SU-DHL-6 (cell line): ENCODE results near the gene CEP104.

Experiments
- H2AFZ ChIP-seq: fragments of 200-600 bp; sonication (generic); 2 replicates; pipeline ENCODE4 v1.6.1; 2014; ENCODE audit warnings: low read depth, mild to moderate bottlenecking, moderate library complexity, mixed read lengths, antibody characterized with exemption, low read length; ENCODE audit not compliant: severe bottlenecking
- H3F3A ChIP-seq: fragments of 200-600 bp; shearing (Covaris generic); 2 replicates; pipeline ENCODE4 v1.6.0; 2016; ENCODE audit warnings: antibody characterized with exemption, mild to moderate bottlenecking; ENCODE audit not compliant: insufficient read depth
- H3K27ac ChIP-seq: fragments of 200-600 bp; sonication (generic); 2 replicates; pipeline ENCODE4 v1.5.1; 2016; ENCODE audit warnings: low read depth, mild to moderate bottlenecking, low read length, moderate library complexity, mixed read lengths
- H3K27me3 ChIP-seq: fragments of 200-600 bp; sonication (generic), shearing (Covaris generic); 2 replicates; pipeline ENCODE4 v1.6.0; 2014; ENCODE audit warnings: mild to moderate bottlenecking, low read length
- H3K36me3 ChIP-seq: fragments of 200-600 bp; sonication (generic); 2 replicates; pipeline ENCODE4 v1.6.1; 2014; ENCODE audit warnings: mild to moderate bottlenecking, low read length, mixed read lengths
- H3K4me2 ChIP-seq: fragments of 300-600, 200-600 bp; shearing (Covaris generic), sonication (generic); 2 replicates; pipeline ENCODE4 v1.6.0; 2014; ENCODE audit warnings: low read length, low read depth, mild to moderate bottlenecking; ENCODE audit not compliant: poor library complexity, severe bottlenecking
- H3K4me3 ChIP-seq: fragments of 200-600 bp; sonication (generic); 2 replicates; pipeline ENCODE4 v1.5.1; 2014; ENCODE audit warnings: antibody characterized with exemption, low read length, mild to moderate bottlenecking, mixed read lengths; ENCODE audit not compliant: insufficient read depth, poor library complexity, severe bottlenecking
- H3K79me2 ChIP-seq: fragments of 200-600 bp; sonication (generic); 2 replicates; pipeline ENCODE4 v1.6.1; 2014; ENCODE audit warnings: mild to moderate bottlenecking, low read length, moderate library complexity; ENCODE audit not compliant: insufficient read depth
- H3K9ac ChIP-seq: fragments of 200-600 bp; sonication (generic); 2 replicates; pipeline ENCODE4 v1.7.0; 2014; ENCODE audit warnings: mild to moderate bottlenecking, low read length
- H3K9me2 ChIP-seq: fragments of 200-600 bp; sonication (generic); replicated peaks from 2 replicates; pipeline ENCODE4 v1.6.1; 2014; ENCODE audit warnings: low read length; ENCODE audit not compliant: insufficient read depth
- H3K9me3 ChIP-seq: fragments of 200-600 bp; sonication (generic); 2 replicates; pipeline ENCODE4 v1.6.1; 2014; ENCODE audit warnings: low read length, mixed read lengths; ENCODE audit not compliant: insufficient read depth
- H4K20me1 ChIP-seq: fragments of 200-600 bp; sonication (generic); 2 replicates; pipeline ENCODE4 v1.6.1; 2014; ENCODE audit warnings: low read depth, mild to moderate bottlenecking, antibody characterized with exemption, low read length, moderate library complexity, mixed read lengths
- CTCF ChIP-seq: fragments of 200-600 bp; sonication (generic); IDR thresholded peaks from one replicate; pipeline ENCODE4 v1.5.1; 2017; ENCODE audit warnings: antibody characterized with exemption, mild to moderate bottlenecking, low read length, moderate library complexity; ENCODE audit not compliant: insufficient read depth, poor library complexity, severe bottlenecking
- EZH2phosphoT487 ChIP-seq: fragments of 200-600 bp; sonication (generic), shearing (Covaris generic); conservative IDR thresholded peaks from 2 replicates; pipeline ENCODE4 v1.6.1; 2018; ENCODE audit warnings: mild to moderate bottlenecking, antibody characterized with exemption, low read length, moderate library complexity, mixed read lengths

CEP104 gene

GRCh38 chr1:3852711-3853485 lies 4.1 kb downstream of the CEP104 start:
- Histone ChIP-seq H3K4me3 (no peak overlapping the region), H3K4me2 (no peak overlapping the region), H3K27ac (no peak overlapping the region), H3K27me3 (no peaks in the 10 kb centered on the region), H3K9me3 (no peaks in the 10 kb centered on the region), H3F3A (no peaks in the 10 kb centered on the region; the same call in 1 of the 2 replicates), H2AFZ (no peak overlapping the region), H3K9ac (no peak overlapping the region), H3K9me2 (no peaks in the 10 kb centered on the region), H3K36me3 (no peaks in the 10 kb centered on the region), H3K79me2 (peaks cover 10% of the 10 kb centered on the region; the same call in 1 of the 2 replicates), H4K20me1 (no peaks in the 10 kb centered on the region)
- TF ChIP-seq CTCF: no peak
- TF ChIP-seq EZH2phosphoT487: no peak

GRCh38 chr1:3852091-3852490 lies 4.9 kb downstream of the CEP104 start:
- Histone ChIP-seq H3K9ac (no peak overlapping the region), H4K20me1 (no peaks in the 10 kb centered on the region), H3K4me3 (no peak overlapping the region), H3K9me3 (no peaks in the 10 kb centered on the region), H3K9me2 (no peaks in the 10 kb centered on the region), H3K27ac (no peak overlapping the region), H3K27me3 (no peaks in the 10 kb centered on the region), H2AFZ (no peak overlapping the region), H3K79me2 (peaks cover 9% of the 10 kb centered on the region; the same call in 1 of the 2 replicates), H3K4me2 (no peak overlapping the region), H3K36me3 (no peaks in the 10 kb centered on the region), H3F3A (no peaks in the 10 kb centered on the region; the same call in 1 of the 2 replicates)
- TF ChIP-seq EZH2phosphoT487: no peak
- no peak for TF ChIP-seq CTCF

GRCh38 chr1:3851292-3851691 lies 5.7 kb downstream of the CEP104 start:
- H3K27ac ChIP-seq: no peak overlapping the region
- no peaks in the 10 kb centered on the region for H3K27me3 ChIP-seq
- H3K9me2 ChIP-seq: no peaks in the 10 kb centered on the region
- no peak for TF ChIP-seq CTCF
- TF ChIP-seq EZH2phosphoT487: no peak
- H3K9ac ChIP-seq: no peak overlapping the region
- H3K9me3 ChIP-seq: no peaks in the 10 kb centered on the region
- no peaks in the 10 kb centered on the region for H4K20me1 ChIP-seq
- no peak overlapping the region for H2AFZ ChIP-seq
- H3K36me3 ChIP-seq: no peaks in the 10 kb centered on the region
- H3F3A ChIP-seq: no peaks in the 10 kb centered on the region; the same call in 1 of the 2 replicates
- H3K79me2 ChIP-seq: peaks cover 8% of the 10 kb centered on the region; the same call in 1 of the 2 replicates
- no peak overlapping the region for H3K4me2 ChIP-seq
- H3K4me3 ChIP-seq: no peak overlapping the region
